Peyer's patch (tissue), 4 donors: ENCODE measurements around the gene APOOL. TPM values are rescaled to one million over a fixed set of nuclear protein-coding genes. Genes with fewer than 3 reads are reported as not detected.
A peak's percentile ranks its signal among the peaks of the same experiment; 100 is the strongest.
"Not testable (repeated sequence)": the region's sequence is repeated elsewhere in the genome, so short reads cannot be mapped to it uniquely, and the experiment has no call there.

Experiments used
- DNase-seq, 3 donors: peaks; one replicate each; pipeline ENCODE4 v3.0.0-alpha.2; 2017 to 2019
- H3K27ac ChIP-seq, 4 donors: fragments of 200-600 bp; sonication (generic); one replicate each; pipeline ENCODE4 v1.5.1; 2016 to 2019
- H3K27me3 ChIP-seq, 2 donors: fragments of 200-600 bp; sonication (generic); one replicate each; pipeline ENCODE4 v1.5.1; 2019
- H3K36me3 ChIP-seq, 3 donors: fragments of 200-600 bp; sonication (generic); one replicate each; pipeline ENCODE4 v1.5.1; 2016 to 2019
- H3K4me1 ChIP-seq, 4 donors: fragments of 200-600 bp; sonication (generic); one replicate each; pipeline ENCODE4 v1.5.1; 2016 to 2019
- H3K4me3 ChIP-seq, 4 donors: fragments of 200-600 bp; sonication (generic); 1 replicate in 3 of 4; 2 replicates in 1 of 4; pipeline ENCODE4 v1.5.1; 2016 to 2019; ENCODE audit warnings: mild to moderate bottlenecking in 1 of 4
- H3K9me3 ChIP-seq, 4 donors: fragments of 200-600 bp; sonication (generic); one replicate each; pipeline ENCODE4 v1.5.1; 2016 to 2019; ENCODE audit warnings: mild to moderate bottlenecking in 1 of 4
- POLR2A ChIP-seq, 2 donors: fragments of 450-650 bp; IDR thresholded peaks; one replicate each; pipeline ENCODE4 v1.5.1; 2017; ENCODE audit warnings: antibody characterized with exemption in 2 of 2, mild to moderate bottlenecking in 2 of 2, moderate library complexity in 2 of 2
- total RNA-seq, 4 donors: library from RNA; depleted of rRNA; stranded (reverse); fragments of >200 nt; gene quantifications; one replicate each; pipeline ENCODE4 v1.1.0, GENCODE V29; 2016
- TF ChIP-seq, protein P1 (sequence below), 6 experiments: fragments of 450-650 bp in 4 of 6; fragments of 200-600 bp in 2 of 6; sonication (generic) in 1 of 6; IDR thresholded peaks; one replicate each; pipeline ENCODE4 v1.5.1; 2017 to 2019; ENCODE audit warnings: antibody characterized with exemption in 6 of 6, mild to moderate bottlenecking in 3 of 6, moderate library complexity in 1 of 6

The APOOL gene
- 1 to 10 TPM; 8.7 to 9.6 (median 9.0) TPM for total RNA-seq

GRCh38 chrX:85003655-85004244 is at the start of gene APOOL:
TSS of gene APOOL (plus strand) at chrX:85003877. CDS start at chrX:85003913, 36 bp downstream.
- peak within 1 kb of the TSS in 3 of 4 donors; percentile 49 to 56 (median 53) for H3K27ac ChIP-seq
- no peaks in the 10 kb centered on the region for H3K4me1 ChIP-seq
- peak; percentile 81 to 93 (median 87) for DNase-seq
- H3K4me3 ChIP-seq: peak within 1 kb of the TSS; percentile 49 to 66 (median 57)
- no peaks in the 10 kb centered on the region for H3K27me3 ChIP-seq
- TF ChIP-seq, protein P1, sequence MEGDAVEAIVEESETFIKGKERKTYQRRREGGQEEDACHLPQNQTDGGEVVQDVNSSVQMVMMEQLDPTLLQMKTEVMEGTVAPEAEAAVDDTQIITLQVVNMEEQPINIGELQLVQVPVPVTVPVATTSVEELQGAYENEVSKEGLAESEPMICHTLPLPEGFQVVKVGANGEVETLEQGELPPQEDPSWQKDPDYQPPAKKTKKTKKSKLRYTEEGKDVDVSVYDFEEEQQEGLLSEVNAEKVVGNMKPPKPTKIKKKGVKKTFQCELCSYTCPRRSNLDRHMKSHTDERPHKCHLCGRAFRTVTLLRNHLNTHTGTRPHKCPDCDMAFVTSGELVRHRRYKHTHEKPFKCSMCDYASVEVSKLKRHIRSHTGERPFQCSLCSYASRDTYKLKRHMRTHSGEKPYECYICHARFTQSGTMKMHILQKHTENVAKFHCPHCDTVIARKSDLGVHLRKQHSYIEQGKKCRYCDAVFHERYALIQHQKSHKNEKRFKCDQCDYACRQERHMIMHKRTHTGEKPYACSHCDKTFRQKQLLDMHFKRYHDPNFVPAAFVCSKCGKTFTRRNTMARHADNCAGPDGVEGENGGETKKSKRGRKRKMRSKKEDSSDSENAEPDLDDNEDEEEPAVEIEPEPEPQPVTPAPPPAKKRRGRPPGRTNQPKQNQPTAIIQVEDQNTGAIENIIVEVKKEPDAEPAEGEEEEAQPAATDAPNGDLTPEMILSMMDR (IDR thresholded peaks at IDR 0.05): no peak
- no peak for TF ChIP-seq POLR2A (IDR thresholded peaks at IDR 0.05)
- H3K9me3 ChIP-seq: no peaks in the 10 kb centered on the region
- H3K36me3 ChIP-seq: no peaks in the 10 kb centered on the region

DNA sequence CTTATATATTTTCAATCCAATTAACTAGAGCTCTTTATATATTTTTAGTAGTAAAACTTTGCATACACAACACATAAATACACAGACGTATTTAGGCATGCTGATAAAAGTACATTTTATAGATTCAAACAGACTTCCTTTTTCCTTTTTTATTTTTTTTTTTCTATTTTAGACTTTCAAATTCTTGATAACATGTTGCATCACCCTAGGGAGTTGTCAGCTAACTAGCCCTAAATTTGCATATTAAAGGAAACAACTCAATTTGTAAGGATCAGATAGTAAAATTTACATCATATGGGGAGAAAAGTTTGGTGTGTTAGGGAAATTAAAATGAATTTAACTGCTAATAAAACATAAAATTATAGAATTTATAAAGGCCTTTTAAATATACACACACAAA is 47.4 kb upstream of the APOOL start:
- Histone ChIP-seq H3K9me3 (no peaks in the 10 kb centered on the region), H3K27me3 (no peaks in the 10 kb centered on the region), H3K4me3 (no peak overlapping the region), H3K36me3 (no peaks in the 10 kb centered on the region), H3K4me1 (no peaks in the 10 kb centered on the region), H3K27ac (no peak overlapping the region)
- TF ChIP-seq POLR2A (IDR thresholded peaks at IDR 0.05): no peak
- TF ChIP-seq, protein P1 (IDR thresholded peaks at IDR 0.05): no peak
- no peak for DNase-seq

DNA sequence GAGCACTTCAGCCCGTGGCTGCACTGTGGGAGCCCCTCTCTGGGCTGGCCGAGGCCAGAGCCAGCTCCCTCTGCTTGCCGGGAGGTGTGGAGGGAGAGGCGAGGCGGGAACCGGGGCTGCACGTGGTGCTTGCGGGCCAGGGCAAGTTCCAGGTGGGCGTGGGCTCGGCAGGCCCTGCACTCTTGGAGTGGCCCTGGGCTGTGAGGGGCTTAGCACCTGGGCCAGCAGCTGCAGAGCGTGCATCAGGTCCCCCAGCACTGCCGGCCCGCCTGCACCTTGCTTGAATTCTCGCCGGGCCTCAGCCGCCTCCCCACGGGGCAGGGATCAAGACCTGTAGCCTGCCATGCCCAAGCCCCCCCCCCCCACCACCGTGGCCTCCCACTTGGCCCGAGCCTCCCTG is 28.9 kb upstream of the APOOL start:
- Histone ChIP-seq H3K9me3 (no peaks in the 10 kb centered on the region), H3K4me1 (no peaks in the 10 kb centered on the region), H3K4me3 (no peak overlapping the region), H3K36me3 (no peaks in the 10 kb centered on the region), H3K27me3 (no peaks in the 10 kb centered on the region), H3K27ac (no peak overlapping the region)
- TF ChIP-seq, protein P1 (IDR thresholded peaks at IDR 0.05): no peak
- no peak for TF ChIP-seq POLR2A (IDR thresholded peaks at IDR 0.05)
- DNase-seq: no peak

DNA sequence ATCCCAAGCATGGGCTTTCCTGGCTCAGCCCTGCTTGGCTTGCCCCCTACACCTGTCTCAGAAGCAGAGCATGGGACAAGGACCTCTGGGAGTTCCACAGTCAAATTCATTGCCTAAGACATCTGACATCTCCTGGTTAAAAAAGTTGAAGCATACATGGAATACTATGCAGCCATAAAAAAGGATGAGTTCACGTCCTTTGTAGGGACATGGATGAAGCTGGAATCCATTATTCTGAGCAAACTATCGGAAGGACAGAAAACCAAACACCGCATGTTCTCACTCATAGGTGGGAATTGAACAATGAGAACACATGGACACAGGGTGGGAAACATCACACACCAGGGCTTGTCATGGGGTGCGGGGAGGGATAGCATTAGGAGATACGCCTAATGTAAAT is 11.9 kb upstream of the APOOL start:
- not testable (repeated sequence) for H3K9me3 ChIP-seq, H3K4me1 ChIP-seq, H3K27ac ChIP-seq, H3K4me3 ChIP-seq, H3K36me3 ChIP-seq, DNase-seq, H3K27me3 ChIP-seq

GRCh38 chrX:84993150-84993549 is 10.5 kb upstream of the APOOL start:
- H3K4me1 ChIP-seq: no peaks in the 10 kb centered on the region
- TF ChIP-seq, protein P1 (IDR thresholded peaks at IDR 0.05): no peak
- no peak for TF ChIP-seq POLR2A (IDR thresholded peaks at IDR 0.05)
- H3K9me3 ChIP-seq: no peaks in the 10 kb centered on the region
- no peak for DNase-seq
- H3K27ac ChIP-seq: no peak overlapping the region
- H3K36me3 ChIP-seq: no peaks in the 10 kb centered on the region
- no peak overlapping the region for H3K4me3 ChIP-seq
- H3K27me3 ChIP-seq: no peaks in the 10 kb centered on the region

DNA sequence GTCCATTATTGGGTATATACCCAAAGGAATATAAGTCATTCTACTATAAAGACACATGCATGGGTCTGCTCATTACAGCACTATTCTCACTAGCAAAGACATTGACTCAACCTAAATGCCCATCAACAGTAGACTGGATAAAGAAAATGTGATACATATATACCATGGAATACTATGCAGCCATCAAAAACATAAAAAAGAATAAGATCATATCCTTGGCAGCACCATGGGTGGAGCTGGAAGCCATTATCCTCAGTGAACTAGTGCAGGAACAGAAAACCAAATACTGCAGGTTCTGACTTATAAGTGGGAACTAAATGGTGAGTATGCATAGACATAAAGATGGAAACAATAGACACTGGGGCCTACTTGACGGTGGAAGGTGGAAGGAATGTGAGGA is 2.3 kb upstream of the APOOL start:
- Histone ChIP-seq H3K4me1 (no peaks in the 10 kb centered on the region), H3K9me3 (no peaks in the 10 kb centered on the region), H3K36me3 (no peaks in the 10 kb centered on the region), H3K27me3 (no peaks in the 10 kb centered on the region), H3K27ac (no peak overlapping the region), H3K4me3 (no peak overlapping the region)
- no peak for DNase-seq
- no peak for TF ChIP-seq POLR2A (IDR thresholded peaks at IDR 0.05)
- TF ChIP-seq, protein P1 (IDR thresholded peaks at IDR 0.05): no peak
